Right renal pelvis (tissue), 4 donors: ENCODE results near the gene IP6K3. TPM values are rescaled to one million over a fixed set of nuclear protein-coding genes. Genes with fewer than 3 reads are reported as not detected.

Experiments used
- DNase-seq, 4 donors: peaks; one replicate each; pipeline ENCODE4 v3.0.0-alpha.2; 2013; ENCODE audit warnings: low read depth in 4 of 4, low spot score in 3 of 4, missing footprints in 1 of 4
- polyA plus RNA-seq, 4 donors: library from polyadenylated mRNA; unstranded; fragments of 120-200 nt; gene quantifications; one replicate each; pipeline ENCODE4 v1.2.1, GENCODE V29; 2013; ENCODE audit not compliant: insufficient read length in 4 of 4

The IP6K3 gene
- polyA plus RNA-seq, 4 donors, result 0.60 to 1.3 (median 0.94) TPM

- peak; percentile 63 to 77 (median 72) for DNase-seq
These were observed 2.5 kb downstream of the IP6K3 start for GRCh38 chr6:33744001-33744848.

- no peak for DNase-seq
These were observed 3.9 kb downstream of the IP6K3 start for GRCh38 chr6:33742837-33743236.

GRCh38 chr6:33742092-33742491 is 4.6 kb downstream of the IP6K3 start:
- no peak for DNase-seq

GRCh38 chr6:33740794-33741193 is 5.9 kb downstream of the IP6K3 start:
- DNase-seq, result no peak

DNA sequence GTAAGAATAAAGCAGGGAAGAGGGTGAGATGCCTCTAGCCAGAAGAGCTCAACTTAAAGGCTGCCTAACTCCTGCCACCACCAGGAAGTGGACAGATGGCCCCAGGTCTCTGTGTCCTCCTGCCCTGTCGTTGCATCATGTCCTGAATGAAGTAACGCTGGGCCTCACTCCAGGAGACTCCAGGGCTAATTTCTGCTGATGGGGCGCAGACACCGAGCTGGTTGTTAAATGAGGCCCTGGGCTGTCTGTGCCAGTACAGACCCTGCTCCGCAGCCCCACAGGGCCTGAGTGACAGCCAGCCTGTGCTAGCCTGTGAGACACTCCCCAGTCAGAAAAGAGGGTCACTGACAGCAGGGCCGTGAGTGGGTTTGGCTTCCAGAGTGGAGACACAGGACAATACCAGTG is 6.5 kb downstream of the IP6K3 start:
- DNase-seq, result no peak

- no peak for DNase-seq
These were observed 7.1 kb downstream of the IP6K3 start for GRCh38 chr6:33739571-33739970.

GRCh38 chr6:33738879-33739278 is 7.8 kb downstream of the IP6K3 start:
- no peak for DNase-seq

- no peak for DNase-seq
These were observed 8.6 kb downstream of the IP6K3 start for GRCh38 chr6:33738153-33738552.

- DNase-seq, result no peak
These were observed 9.3 kb downstream of the IP6K3 start for GRCh38 chr6:33737267-33738026.

DNA sequence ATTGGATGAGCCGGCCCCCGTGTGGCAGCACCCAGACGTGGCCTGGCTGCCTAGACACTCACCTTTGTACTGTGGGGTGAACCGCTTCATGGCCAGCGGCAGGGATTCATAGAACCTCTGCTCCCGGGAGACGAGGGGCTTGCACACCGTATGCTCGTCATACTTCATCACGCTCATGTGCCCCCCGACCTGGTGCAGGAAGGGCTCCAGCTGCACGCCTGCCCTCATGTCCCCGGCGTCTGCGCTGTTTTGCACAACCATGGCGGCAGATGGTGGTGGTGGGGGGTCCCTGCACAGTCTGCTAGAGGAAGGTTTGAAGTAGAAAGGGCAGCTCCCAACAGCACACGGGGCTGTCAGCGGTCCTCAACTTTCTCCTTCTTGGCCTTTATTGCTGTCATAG is 11.5 kb downstream of the IP6K3 start:
- DNase-seq, result no peak

DNA sequence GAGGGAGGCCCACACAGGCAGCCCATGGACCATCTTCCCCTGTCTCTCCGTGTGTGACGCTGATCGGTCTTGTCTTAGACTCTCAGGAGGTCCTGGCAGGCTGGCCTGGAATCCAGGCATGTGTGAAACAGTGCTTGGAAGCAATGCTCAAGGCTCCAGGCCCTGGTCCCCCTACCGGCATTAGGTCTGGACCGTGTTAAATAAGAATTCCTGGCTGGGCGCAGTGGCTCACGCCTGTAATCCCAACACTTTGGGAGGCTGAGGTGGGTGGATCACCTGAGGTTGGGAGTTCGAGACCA is 13.0 kb downstream of the IP6K3 start:
- DNase-seq, result no peak

- no peak for DNase-seq
These were observed 13.6 kb downstream of the IP6K3 start for GRCh38 chr6:33732817-33733708.

GRCh38 chr6:33732385-33732784 is 14.3 kb downstream of the IP6K3 start:
- DNase-seq, result no peak

DNA sequence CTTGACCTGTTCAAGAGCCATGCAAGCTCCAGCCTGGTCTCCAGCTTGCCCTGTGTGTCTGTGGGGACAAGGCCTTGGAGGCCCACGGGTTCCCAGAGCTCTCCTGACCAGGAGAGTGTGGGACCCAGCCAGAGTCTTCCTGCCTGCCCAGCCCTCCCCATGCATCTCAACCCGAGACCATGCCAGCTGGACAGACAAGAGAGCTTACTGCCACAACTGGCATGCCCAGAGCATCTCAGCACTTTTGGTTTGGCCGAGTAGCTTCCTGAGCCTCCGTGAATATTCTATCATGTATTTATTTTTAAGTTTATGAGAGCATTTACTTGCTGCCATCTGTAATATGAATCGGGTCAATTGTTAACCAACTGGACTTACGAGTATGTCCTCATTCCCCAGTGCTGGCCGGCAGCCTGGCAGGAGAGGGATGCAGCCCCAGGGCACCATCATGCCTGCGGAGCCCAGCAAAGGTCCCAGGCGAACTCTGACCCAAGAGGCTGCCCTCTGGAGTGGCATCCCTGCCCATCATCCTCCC is 14.9 kb downstream of the IP6K3 start:
- no peak for DNase-seq

DNA sequence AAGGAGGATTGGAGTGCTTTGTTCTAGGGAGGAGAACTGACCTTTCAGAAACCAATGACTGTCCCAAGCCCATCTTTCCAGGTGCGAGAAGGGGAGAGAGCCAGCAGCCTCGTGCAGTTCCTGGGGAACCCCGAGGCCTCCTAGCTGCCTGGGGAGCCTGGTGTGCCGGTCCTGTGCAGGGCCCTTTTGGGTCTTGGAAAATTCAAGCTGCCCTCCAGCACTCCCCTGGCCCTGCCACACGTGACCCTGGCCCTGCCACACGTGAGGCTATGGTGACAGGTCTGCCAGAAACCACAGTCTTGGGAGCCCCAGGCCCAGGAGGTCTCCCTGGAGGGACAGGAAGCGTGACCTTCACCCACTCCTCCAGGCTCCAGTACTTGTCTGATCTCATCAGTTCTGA is 15.7 kb downstream of the IP6K3 start:
- no peak for DNase-seq

- no peak for DNase-seq
These were observed 16.1 kb downstream of the IP6K3 start for GRCh38 chr6:33730611-33731010.

- DNase-seq, result no peak
These were observed 17.6 kb downstream of the IP6K3 start for GRCh38 chr6:33729059-33729458.

DNA sequence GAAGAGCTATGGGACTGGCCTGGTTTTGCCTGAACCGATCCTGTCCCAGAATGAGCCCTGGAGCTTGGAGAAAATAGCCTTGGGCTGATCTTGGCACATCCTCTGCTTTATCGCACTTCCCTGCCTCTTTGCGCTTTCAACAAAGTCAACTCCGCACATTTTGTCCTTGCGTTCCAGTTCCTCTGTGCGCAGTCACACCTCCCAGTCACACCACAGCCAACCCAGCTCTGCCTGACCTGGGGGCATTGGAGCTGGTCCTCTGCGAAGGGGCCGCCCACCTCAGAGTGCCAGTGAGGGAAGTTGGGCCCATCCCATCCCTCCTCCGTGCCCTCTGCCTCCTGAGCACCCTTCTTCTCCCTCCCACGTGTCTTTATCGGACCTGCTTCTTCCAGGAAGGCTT is 18.3 kb downstream of the IP6K3 start:
- DNase-seq, result no peak

- no peak for DNase-seq
These were observed 18.8 kb downstream of the IP6K3 start for GRCh38 chr6:33727932-33728331.

GRCh38 chr6:33727126-33727525 is 19.6 kb downstream of the IP6K3 start:
- no peak for DNase-seq

DNA sequence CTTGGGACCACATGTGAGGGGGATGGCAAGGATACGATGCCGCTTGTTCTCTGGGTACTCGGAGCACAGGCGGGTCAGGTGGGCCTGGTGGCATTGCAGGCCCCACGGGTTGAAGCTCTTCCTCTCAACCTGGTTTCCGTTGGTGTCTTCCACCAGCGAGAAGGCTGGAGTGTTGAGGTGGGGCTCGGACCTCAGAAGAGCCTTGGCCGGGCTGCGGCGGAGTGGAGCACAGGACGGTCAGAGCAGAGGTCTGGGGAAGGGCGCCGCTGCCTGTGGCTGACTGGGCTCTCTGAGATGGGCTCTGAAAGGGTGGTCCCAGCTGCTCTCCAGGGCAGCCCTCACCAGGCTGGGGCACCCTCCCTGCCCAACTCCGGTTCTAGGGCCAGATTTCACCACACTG is 20.0 kb downstream of the IP6K3 start:
- no peak for DNase-seq
